Calu3 (cell line): Measurements from ENCODE around the gene CYP46A1. TPM values are rescaled to one million over a fixed set of nuclear protein-coding genes. Genes with fewer than 3 reads are reported as not detected.

Experiments used
- BruUV-seq: library from RNA; stranded (reverse); fragments of 400-500 nt; replicated peaks from 2 replicates; lab custom pipeline; 2021; lab: Mats Ljungman, UMichigan
- CTCF ChIA-PET: fragments of 300-600 bp; sonication (Branson Sonifier 250); formaldehyde crosslinking; loops from one replicate; lab custom pipeline; 2022; ENCODE audit warnings: antibody characterized with exemption; lab: Charles Lee
- DNase-seq: peaks from one replicate; pipeline ENCODE4 v3.0.0; 2022
- H3K27ac Mint-ChIP-seq: one replicate; pipeline ENCODE4 v1.8.0; 2022; ENCODE audit warnings: mixed read lengths; ENCODE audit not compliant: unreplicated experiment
- H3K27me3 Mint-ChIP-seq: one replicate; pipeline ENCODE4 v1.8.0; 2022; ENCODE audit warnings: mixed read lengths; ENCODE audit not compliant: unreplicated experiment
- H3K36me3 Mint-ChIP-seq: one replicate; pipeline ENCODE4 v1.8.0; 2022; ENCODE audit warnings: mild to moderate bottlenecking, moderate library complexity, mixed read lengths; ENCODE audit not compliant: insufficient read depth, unreplicated experiment
- H3K4me1 Mint-ChIP-seq: one replicate; pipeline ENCODE4 v1.8.0; 2022; ENCODE audit warnings: mild to moderate bottlenecking, low read depth, mixed read lengths; ENCODE audit not compliant: unreplicated experiment
- H3K4me3 Mint-ChIP-seq: one replicate; pipeline ENCODE4 v1.8.0; 2022; ENCODE audit warnings: mild to moderate bottlenecking, low read depth, moderate library complexity, mixed read lengths; ENCODE audit not compliant: unreplicated experiment
- H3K9me3 Mint-ChIP-seq: one replicate; pipeline ENCODE4 v1.8.0; 2022; ENCODE audit warnings: low read depth, mixed read lengths; ENCODE audit not compliant: unreplicated experiment
- CTCF ChIP-seq: fragments of 200-600 bp; IDR thresholded peaks from one replicate; pipeline ENCODE4 v1.8.0; 2022; ENCODE audit warnings: antibody characterized with exemption; ENCODE audit not compliant: unreplicated experiment
- intact Hi-C: fragments of 100-400 bp; cut with micrococcal nuclease; formaldehyde crosslinking; loops from one replicate; pipeline ENCODE4 v1.10.0; 2022; ENCODE audit not compliant: unreplicated experiment
- total RNA-seq: library from RNA; stranded (reverse); gene quantifications from 2 replicates; pipeline ENCODE4 v1.2.3, GENCODE V29; 2022

Gene CYP46A1
- total RNA-seq, 1 experiment from 2014 or later = not detected

- TF ChIP-seq CTCF = no peak
- Mint-ChIP-seq H3K4me1 (peaks cover 8% of the 10 kb centered on the region), H3K36me3 (peaks cover 10% of the 10 kb centered on the region), H3K4me3 (no peak overlapping the region), H3K27me3 (no peaks in the 10 kb centered on the region), H3K9me3 (no peaks in the 10 kb centered on the region), H3K27ac (no peak overlapping the region)
- CTCF ChIA-PET = interaction anchor here (0.6 to 1.3 kb wide), 4 partner anchors 9 to 27 kb away, joined by 3 read pairs; no protein-coding TSS in a partner anchor
- no TSS peak for BruUV-seq
- intact Hi-C loops = no loop called here
- no peak for DNase-seq
Observed at GRCh38 chr14:99740411-99740810, 56.3 kb downstream of the CYP46A1 start.

DNA sequence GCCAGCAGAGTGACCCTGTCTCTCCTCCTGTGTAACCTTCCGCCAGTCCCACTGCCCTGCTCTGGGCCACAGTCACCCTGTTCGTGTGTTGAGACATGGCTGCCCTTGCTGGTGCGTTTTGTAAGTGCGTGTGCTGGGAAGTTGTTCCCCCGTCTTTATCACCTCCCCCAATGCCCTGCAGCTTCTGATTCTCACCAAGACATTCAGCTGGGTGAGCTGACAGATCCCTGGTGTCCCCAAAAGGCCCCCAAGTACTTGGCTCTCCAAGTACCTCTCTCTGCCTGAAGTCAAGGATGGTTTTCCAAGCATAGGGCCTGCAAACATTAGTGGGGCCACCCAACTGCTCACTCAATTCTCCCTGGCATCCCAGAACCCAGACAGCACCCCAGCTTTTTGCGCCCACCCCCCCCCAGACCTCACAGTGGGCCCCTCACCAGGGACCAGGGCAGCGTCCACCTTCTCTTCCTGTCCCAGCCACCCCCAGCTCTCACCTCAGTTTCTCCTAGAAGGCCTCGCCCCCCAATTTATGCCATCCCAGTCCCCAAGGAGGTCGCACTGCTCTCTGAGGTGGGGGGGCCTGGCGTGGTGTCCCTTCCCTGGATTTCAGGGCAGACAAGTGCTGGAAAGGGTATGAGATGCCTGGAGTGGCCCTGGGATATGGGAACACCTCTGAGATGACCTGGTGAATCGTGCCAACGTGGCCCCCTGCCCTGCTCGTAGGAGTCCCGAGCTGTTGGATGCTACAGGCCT, 57.3 kb downstream of the CYP46A1 start:
- H3K36me3 Mint-ChIP-seq = peaks cover 10% of the 10 kb centered on the region
- no peaks in the 10 kb centered on the region for H3K9me3 Mint-ChIP-seq
- no peak overlapping the region for H3K4me3 Mint-ChIP-seq
- TF ChIP-seq CTCF = no peak
- H3K4me1 Mint-ChIP-seq = peaks cover 14% of the 10 kb centered on the region
- no peak for DNase-seq
- no TSS peak for BruUV-seq
- no peak overlapping the region for H3K27ac Mint-ChIP-seq
- CTCF ChIA-PET = interaction anchor here (0.8 kb wide), 1 partner anchor 11 kb away, joined by 3 read pairs; no protein-coding TSS in a partner anchor
- no peaks in the 10 kb centered on the region for H3K27me3 Mint-ChIP-seq
- intact Hi-C loops = no loop called here

DNA sequence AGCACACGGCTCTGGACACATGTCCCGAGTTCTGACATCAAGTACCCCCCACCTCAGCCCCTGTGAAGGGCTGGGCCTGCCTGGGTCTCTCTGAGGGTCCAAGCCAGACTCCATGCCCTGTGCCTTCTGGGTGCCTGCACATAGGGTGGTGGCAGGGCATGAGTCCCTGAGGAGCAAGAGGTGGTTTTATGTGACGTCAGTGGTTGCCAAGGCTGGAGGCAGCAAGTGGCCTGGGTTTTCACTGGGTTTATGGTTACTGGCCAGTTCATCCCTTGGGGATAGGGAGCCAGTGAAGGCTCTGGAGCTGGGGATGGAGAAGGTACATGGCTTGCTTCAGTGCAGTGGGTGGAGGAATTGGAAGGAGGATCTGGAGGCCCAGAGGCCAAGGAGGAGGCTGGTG, 58.0 kb downstream of the CYP46A1 start:
- intact Hi-C loops = no loop called here
- Mint-ChIP-seq H3K27me3 (no peaks in the 10 kb centered on the region), H3K9me3 (no peaks in the 10 kb centered on the region), H3K36me3 (peaks cover 10% of the 10 kb centered on the region), H3K4me1 (peaks cover 16% of the 10 kb centered on the region), H3K27ac (no peak overlapping the region), H3K4me3 (no peak overlapping the region)
- no peak for TF ChIP-seq CTCF
- CTCF ChIA-PET = no interaction called here
- BruUV-seq = no TSS peak
- DNase-seq = no peak

DNA sequence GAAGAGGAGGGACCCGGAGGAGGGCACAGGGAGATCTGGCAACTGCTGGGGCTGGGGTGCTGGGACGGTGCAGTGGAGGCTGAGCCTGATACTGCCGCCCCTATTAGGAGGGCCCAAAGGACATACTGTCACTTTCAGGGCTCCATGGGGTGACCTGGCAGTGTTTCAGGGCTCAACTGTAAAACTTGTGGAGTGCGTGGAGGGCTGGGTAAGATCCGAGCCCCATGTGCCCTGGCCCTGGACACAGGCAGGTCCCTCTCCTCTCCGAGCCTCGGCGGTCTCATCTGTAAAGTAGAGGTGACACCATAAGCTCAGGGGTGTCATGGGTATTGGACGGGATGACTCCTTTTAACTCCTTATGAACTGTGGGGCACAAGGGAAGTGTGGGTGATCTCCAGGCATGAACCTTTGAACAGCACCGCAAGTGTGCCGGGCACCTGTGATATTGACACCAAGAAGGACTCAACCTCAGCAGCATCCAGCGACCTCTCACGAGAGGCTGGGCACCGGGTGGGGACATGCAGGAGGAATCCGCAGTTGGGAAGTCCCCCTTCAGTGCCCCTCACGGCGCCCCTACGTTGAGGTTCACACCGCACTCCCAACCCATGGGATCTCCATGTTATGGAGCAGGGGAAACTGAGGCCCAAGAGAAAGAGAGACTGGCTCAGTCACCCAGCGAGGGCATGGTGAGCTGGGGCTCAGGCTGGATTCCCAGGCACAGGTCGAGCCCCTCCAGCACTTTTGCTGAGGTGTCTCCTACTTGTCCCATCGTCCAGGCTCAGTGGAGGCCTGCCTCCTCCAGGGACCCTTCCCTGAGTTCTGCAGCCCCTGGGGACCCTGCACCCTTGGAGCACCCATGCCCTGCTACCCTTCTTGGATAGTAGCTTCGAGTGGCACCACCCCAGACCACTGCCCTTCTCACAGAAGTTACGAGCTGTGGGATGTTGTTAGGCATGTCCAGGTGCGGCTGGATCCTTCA, 58.7 kb downstream of the CYP46A1 start:
- Mint-ChIP-seq H3K4me3 (no peak overlapping the region), H3K27ac (no peak overlapping the region), H3K9me3 (no peaks in the 10 kb centered on the region), H3K27me3 (no peaks in the 10 kb centered on the region), H3K4me1 (peaks cover 18% of the 10 kb centered on the region), H3K36me3 (peaks cover 3% of the 10 kb centered on the region)
- intact Hi-C loops = no loop called here
- CTCF ChIA-PET = no interaction called here
- DNase-seq = no peak
- no peak for TF ChIP-seq CTCF
- no TSS peak for BruUV-seq
